ENCODE data around the gene TMEM272. TPM values are rescaled to one million over a fixed set of nuclear protein-coding genes. Genes with fewer than 3 reads are reported as not detected.

The TMEM272 gene
- total and polyA plus RNA-seq, 2 of the 13 experiments (the other 11 are each of a cell fraction or from before 2014, with no cell fraction given): 0.37 to 0.62 TPM

- TF ChIP-seq ZXDC (CRISPR knock-in tag; IDR thresholded peaks at IDR 0.05) (no peak), E2F1 (CRISPR knock-in tag; IDR thresholded peaks at IDR 0.05) (no peak), ZNF839 (CRISPR knock-in tag; IDR thresholded peaks at IDR 0.05; ENCODE audit: borderline replicate concordance) (no peak), ZNF703 (CRISPR knock-in tag; IDR thresholded peaks at IDR 0.05; ENCODE audit: borderline replicate concordance) (no peak), NR2C2 (CRISPR knock-in tag; IDR thresholded peaks at IDR 0.05; ENCODE audit: borderline replicate concordance) (no peak), SYNCRIP (IDR thresholded peaks at IDR 0.05; ENCODE audit: insufficient read depth, low read depth, low read length) (no peak), ZNF713 (CRISPR knock-in tag; IDR thresholded peaks at IDR 0.05) (no peak), HIC2 (CRISPR knock-in tag; IDR thresholded peaks at IDR 0.05; ENCODE audit: low read depth) (no peak), ZNF24 (IDR thresholded peaks at IDR 0.05) (no peak)
Measured at GRCh38 chr13:51823359-51823758, 21.6 kb downstream of the TMEM272 start (continued).

Measured in HepG2 (cell line).